Measurements from ENCODE around the gene XXYLT1.
"Not testable (repeated sequence)": the region's sequence is repeated elsewhere in the genome, so short reads cannot be mapped to it uniquely, and the experiment has no call there.

Gene XXYLT1

DNA sequence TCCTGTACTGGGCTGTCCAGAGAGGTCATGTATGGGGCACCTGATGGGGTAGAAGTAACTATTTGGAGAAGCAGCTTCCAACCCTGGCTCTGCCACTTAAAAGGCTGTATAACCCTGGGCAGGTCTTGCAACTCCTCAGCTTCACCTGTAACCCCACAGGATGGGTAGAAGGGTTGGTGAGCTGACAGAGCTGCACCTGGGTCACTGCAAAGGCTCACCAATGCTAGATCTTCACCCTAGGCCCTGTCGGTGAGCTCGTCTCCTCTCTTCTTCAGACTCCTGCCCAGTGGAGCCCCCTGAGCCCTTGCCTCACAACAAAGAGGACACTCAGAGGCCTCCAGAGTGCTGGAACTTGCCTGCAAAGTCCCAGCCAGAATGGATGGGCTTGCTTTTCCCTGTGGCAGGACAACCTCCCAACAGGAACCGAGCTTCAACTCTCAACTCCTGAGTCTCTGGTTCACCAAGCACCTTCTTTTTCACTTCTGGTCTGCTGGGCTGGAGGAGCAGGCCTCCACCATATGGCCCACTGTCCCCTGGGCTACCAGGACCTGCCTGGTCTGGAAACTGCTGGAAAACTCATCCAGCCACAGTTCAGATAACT lies 45.9 kb downstream of the XXYLT1 start:
- no peak for DNase-seq

- DNase-seq = no peak
Observed at GRCh38 chr3:195224156-195224979, 46.6 kb downstream of the XXYLT1 start.

DNA sequence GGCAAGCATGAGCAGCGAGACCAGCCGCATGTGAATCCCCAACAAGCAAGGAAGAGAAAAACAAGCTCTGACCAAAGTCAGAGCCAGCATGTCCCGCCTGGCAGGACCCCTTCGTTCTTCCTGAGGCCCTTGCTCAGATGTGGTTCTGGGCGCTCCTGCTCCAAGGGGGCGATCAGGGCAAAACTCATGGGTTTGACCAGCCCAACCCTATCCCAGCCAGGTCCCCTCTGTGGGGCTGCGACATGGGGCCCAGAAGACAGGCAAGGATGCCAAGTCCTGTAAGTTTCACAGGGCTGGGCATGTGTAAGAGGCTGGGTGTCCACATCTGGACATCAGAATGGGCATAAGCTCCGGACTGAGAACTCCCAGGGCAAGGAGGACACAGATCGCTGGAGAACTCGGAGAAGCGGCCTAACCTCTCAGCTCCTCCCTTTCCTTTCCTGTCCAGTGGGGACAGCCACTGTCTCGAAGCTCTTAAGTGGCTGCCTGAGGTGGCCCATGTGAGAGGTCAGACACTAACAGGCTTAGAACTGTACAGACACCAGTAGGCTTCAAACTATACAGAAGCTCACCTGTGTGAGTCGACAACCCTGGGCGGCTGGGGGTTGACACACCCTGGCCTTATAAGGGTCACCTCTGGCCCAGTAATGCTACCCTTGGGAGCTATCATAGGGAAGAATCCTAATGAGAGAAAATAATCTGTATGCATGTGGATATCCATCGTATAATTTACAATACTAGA lies 48.9 kb downstream of the XXYLT1 start:
- no peak for DNase-seq

- no peak for DNase-seq
Observed at GRCh38 chr3:195221015-195221853, 49.7 kb downstream of the XXYLT1 start.

GRCh38 chr3:195219351-195220230 lies 51.4 kb downstream of the XXYLT1 start:
- DNase-seq = no peak

DNA sequence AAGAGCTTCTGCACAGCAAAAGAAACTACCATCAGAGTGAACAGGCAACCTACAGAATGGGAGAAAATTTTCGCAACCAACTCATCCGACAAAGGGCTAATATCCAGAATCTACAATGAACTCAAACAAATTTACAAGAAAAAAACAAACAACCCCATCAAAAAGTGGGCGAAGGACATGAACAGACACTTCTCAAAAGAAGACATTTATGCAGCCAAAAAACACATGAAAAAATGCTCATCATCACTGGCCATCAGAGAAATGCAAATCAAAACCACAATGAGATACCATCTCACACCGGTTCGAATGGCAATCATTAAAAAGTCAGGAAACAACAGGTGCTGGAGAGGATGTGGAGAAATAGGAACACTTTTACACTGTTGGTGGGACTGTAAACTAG lies 52.6 kb downstream of the XXYLT1 start:
- not testable (repeated sequence) for DNase-seq

DNA sequence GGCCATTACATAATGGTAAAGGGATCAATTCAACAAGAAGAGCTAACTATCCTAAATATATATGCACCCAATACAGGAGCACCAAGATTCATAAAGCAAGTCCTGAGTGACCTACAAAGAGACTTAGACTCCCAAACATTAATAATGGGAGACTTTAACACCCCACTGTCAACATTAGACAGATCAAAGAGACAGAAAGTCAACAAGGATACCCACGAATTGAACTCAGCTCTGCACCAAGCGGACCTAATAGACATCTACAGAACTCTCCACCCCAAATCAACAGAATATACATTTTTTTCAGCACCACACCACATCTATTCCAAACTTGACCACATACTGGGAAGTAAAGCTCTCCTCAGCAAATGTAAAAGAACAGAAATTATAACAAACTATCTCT lies 55.4 kb downstream of the XXYLT1 start:
- not testable (repeated sequence) for DNase-seq

DNA sequence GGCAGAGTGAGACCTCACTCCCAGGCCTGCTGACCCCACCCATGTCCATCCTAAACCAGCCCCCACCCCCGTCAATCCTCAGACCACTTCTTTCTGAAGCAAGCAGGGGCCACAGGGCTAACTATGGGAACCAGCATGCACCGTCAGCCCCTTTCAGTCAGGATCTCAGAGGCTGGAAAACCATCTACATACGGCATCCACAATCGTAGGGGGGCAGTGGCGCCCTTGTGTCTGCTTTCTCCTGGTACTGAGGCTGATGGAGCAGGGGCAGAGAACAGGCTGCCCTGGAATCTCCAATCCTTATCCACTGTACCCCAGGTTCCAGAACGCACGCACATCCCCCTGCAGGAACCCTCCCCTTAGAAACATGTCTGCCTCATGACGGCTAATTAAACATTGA lies 56.6 kb downstream of the XXYLT1 start:
- no peak for DNase-seq

GRCh38 chr3:195213639-195214315 lies 57.2 kb downstream of the XXYLT1 start:
- no peak for DNase-seq

- no peak for DNase-seq
Observed at GRCh38 chr3:195212749-195213375, 58.1 kb downstream of the XXYLT1 start.

- no peak for DNase-seq
Observed at GRCh38 chr3:195212033-195212748, 58.8 kb downstream of the XXYLT1 start.

DNA sequence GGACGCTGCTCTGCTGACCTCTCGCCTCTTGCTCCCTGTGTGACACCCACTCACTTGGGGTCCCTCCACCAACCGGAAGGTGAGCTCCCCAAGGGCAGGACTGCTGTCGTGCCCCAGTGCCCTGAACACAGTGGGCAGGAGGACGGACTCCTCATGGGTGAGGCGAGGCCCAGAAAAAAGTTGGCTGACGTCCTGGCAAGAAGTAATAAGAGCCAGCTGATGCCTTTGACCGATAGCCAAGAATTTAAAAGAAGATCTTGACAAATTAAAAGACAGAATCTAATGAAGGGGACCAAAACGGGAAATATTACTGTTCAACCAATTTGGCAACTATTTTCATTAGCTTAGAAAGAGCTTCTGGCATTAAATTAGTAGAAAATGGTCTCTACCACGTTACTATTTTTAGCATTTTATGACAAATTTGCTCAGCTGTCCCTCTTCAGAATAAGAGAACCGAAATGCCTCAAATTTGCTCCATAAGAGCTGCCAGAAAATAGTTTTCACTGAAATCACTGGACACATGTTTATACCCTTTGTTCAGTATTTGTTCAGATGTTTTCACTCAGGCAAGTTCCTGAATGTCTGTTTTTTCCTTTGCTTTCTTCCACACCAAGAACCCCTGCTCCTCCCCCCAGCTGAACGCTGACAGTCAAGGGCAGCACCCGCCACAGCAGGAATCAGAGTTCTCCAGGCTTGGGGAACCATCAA lies 60.5 kb downstream of the XXYLT1 start:
- no peak for DNase-seq

- no peak for DNase-seq
Observed at GRCh38 chr3:195209847-195210265, 61.1 kb downstream of the XXYLT1 start.

DNA sequence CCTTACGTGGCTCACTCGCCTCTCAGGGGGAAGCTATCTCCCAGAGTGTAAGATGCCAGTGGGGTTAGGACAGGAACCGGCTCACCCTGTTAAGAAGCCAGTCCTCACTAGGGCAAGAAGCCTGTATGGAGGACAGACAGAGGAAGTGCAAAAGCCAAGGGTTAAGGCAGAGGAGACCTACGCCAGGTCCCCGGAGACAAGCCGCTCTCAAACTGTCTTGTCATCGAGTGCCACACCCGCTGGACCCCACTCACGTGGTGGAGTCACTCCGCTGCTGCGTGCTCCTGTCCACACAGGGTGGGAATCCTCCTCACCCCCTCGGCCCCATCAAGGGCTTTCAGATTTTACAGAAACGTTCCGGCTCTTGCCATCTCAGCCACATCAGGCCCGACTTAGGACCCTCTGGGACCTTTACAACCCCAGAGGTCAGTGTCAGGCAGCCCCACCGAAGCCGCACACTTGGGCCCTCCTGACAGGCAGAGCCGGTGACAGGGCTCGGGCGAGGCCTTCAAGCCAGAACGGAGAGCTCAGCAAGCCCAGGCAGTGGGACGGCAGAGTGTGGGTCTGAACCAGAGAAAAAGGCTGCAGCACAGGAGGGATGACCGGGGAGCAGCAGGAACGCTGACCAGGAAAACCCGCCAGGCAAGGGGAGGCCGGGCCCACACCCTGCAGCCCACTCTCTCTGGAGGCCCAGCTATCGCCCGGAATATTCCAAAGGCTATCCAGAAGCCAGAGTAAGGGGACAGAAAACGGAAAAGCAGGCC lies 61.7 kb downstream of the XXYLT1 start:
- no peak for DNase-seq

- no peak for DNase-seq
Observed at GRCh38 chr3:195208631-195209030, 62.3 kb downstream of the XXYLT1 start.

DNA sequence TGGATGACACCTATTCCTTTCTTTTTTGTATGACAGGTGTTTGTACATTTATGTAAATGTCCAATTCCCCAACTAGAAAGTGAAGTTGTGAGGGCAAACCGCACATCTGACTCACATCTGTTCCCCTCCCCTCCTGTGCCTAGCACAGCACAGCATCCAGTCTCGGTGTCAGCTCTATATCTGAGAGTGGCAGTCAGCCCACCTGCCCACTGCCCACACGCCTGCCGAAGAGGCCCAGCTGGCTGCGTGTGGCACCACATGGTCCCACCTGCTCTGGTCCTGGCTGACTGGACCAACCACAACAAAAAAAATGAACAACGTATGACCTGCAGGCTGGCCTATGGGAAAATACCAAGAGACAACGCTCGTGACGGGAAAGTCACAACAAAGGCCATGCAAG lies 62.8 kb downstream of the XXYLT1 start:
- no peak for DNase-seq

GRCh38 chr3:195207731-195208130 lies 63.2 kb downstream of the XXYLT1 start:
- DNase-seq = no peak

DNA sequence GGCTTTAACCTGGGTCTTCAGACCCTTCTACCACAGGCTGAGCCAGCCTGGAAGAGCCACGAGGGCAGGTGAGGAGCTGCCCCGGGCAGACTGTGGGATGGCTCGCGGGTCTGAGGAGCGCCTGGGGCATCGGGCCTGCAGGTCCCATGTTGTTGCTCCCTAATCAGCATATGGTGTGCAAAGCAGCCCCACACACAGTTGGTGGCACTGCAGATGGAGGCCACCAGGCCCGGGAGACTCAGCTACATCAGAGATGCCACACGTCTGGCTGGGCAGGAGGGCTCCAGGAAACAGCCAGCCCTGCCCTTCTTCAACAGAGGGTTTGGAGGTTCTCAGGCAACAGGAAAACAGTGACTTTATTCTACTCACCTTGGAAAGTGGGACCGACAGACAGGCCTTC lies 63.9 kb downstream of the XXYLT1 start:
- no peak for DNase-seq
